IMR-90 (cell line): ENCODE data around the gene TFEB. TPM values are rescaled to one million over a fixed set of nuclear protein-coding genes. Genes with fewer than 3 reads are reported as not detected.

Source experiments
- ATAC-seq: fragments of 200-7000 bp; cut with Tn5 transposase; 2 replicates; pipeline ENCODE4 v1.9.1; 2020; ENCODE audit warnings: low read depth, mild to moderate bottlenecking, moderate library complexity
- BruUV-seq: library from RNA; stranded (reverse); fragments of 400-500 nt; replicated peaks from 2 replicates; lab custom pipeline; 2021; lab: Mats Ljungman, UMichigan
- CTCF ChIA-PET: fragments of 300-600 bp; formaldehyde crosslinking; extraction: SDS; loops from one replicate; lab custom pipeline; 2021; ENCODE audit warnings: antibody characterized with exemption; lab: Yijun Ruan, JAX
- POLR2A ChIA-PET: fragments of 300-600 bp; sonication (Branson Sonifier 250); formaldehyde crosslinking; loops from one replicate; lab custom pipeline; 2022; ENCODE audit warnings: antibody characterized with exemption; ENCODE audit not compliant: unreplicated experiment; lab: Charles Lee
- DNase-seq: peaks from one replicate; pipeline ENCODE4 v3.0.0; 2013
- H2AFZ ChIP-seq: replicated peaks from 2 replicates; pipeline ENCODE3; 2013; ENCODE audit warnings: low read length, mild to moderate bottlenecking; ENCODE audit not compliant: poor library complexity
- H2AK5ac ChIP-seq: 2 replicates; pipeline ENCODE4 v1.6.1; 2013; ENCODE audit warnings: low read depth, low read length, inconsistent platforms
- H2AK9ac ChIP-seq: replicated peaks from 2 replicates; pipeline ENCODE3; 2013; ENCODE audit warnings: mild to moderate bottlenecking, low read depth, low read length, moderate library complexity; ENCODE audit not compliant: poor library complexity
- H2BK120ac ChIP-seq: 2 replicates; pipeline ENCODE4 v1.6.1; 2013; ENCODE audit warnings: low read depth, low read length, inconsistent platforms
- H2BK15ac ChIP-seq: 3 replicates; pipeline ENCODE4 v1.6.1; 2013; ENCODE audit warnings: low read depth, low read length, inconsistent platforms
- H2BK20ac ChIP-seq: 2 replicates; pipeline ENCODE4 v1.6.1; 2013; ENCODE audit warnings: low read depth, mild to moderate bottlenecking, inconsistent platforms, low read length, moderate library complexity
- H2BK5ac ChIP-seq: 2 replicates; pipeline ENCODE4 v1.6.1; 2013; ENCODE audit warnings: mild to moderate bottlenecking, low read depth, low read length, inconsistent platforms; ENCODE audit not compliant: poor library complexity, severe bottlenecking
- H3K14ac ChIP-seq: replicated peaks from 2 replicates; pipeline ENCODE4 v1.6.1; 2013; ENCODE audit warnings: low read depth, low read length, inconsistent platforms
- H3K18ac ChIP-seq: 2 replicates; pipeline ENCODE4 v1.6.1; 2013; ENCODE audit warnings: low read depth, low read length, control low read depth
- H3K23ac ChIP-seq: 2 replicates; pipeline ENCODE4 v1.6.1; 2013; ENCODE audit warnings: low read depth, low read length, inconsistent platforms
- H3K27ac ChIP-seq: 2 replicates; pipeline ENCODE4 v1.5.1; 2013; ENCODE audit warnings: mild to moderate bottlenecking, control low read depth, low read length; ENCODE audit not compliant: insufficient read depth
- H3K27me3 ChIP-seq: 2 replicates; pipeline ENCODE4 v1.6.1; 2013; ENCODE audit warnings: low read length; ENCODE audit not compliant: control insufficient read depth, insufficient read depth
- H3K36me3 ChIP-seq: 2 replicates; pipeline ENCODE4 v1.6.1; 2013; ENCODE audit warnings: low read length, mixed read lengths; ENCODE audit not compliant: control insufficient read depth, insufficient read depth
- H3K4ac ChIP-seq: 2 replicates; pipeline ENCODE4 v1.6.1; 2013; ENCODE audit warnings: low read depth, low read length, inconsistent platforms
- H3K4me1 ChIP-seq: 2 replicates; pipeline ENCODE4 v1.6.1; 2013; ENCODE audit warnings: low read length, mixed read lengths; ENCODE audit not compliant: control insufficient read depth, insufficient read depth
- H3K4me2 ChIP-seq: 2 replicates; pipeline ENCODE4 v1.6.1; 2013; ENCODE audit warnings: low read depth, mild to moderate bottlenecking, control low read depth, low read length, moderate library complexity
- H3K4me3 ChIP-seq: 2 replicates; pipeline ENCODE4 v1.5.1; 2013; ENCODE audit warnings: low read depth, mild to moderate bottlenecking, control low read depth, low read length, moderate library complexity; ENCODE audit not compliant: insufficient read depth
- H3K56ac ChIP-seq: 2 replicates; pipeline ENCODE4 v1.6.1; 2013; ENCODE audit warnings: low read length, inconsistent platforms; ENCODE audit not compliant: insufficient read depth; ENCODE audit errors: extremely low read depth
- H3K79me1 ChIP-seq, 2 experiments: 2 replicates each; pipeline ENCODE4 v1.6.1; 2013; ENCODE audit warnings: low read length in 2 of 2, inconsistent platforms in 1 of 2, low read depth in 1 of 2
- H3K9ac ChIP-seq: 2 replicates; pipeline ENCODE4 v1.6.1; 2013; ENCODE audit warnings: low read depth, low read length, control low read depth
- H3K9me1 ChIP-seq: 2 replicates; pipeline ENCODE4 v1.6.1; 2013; ENCODE audit warnings: low read length, inconsistent platforms; ENCODE audit not compliant: insufficient read depth
- H3K9me3 ChIP-seq: 2 replicates; pipeline ENCODE4 v1.6.1; 2013; ENCODE audit warnings: low read length; ENCODE audit not compliant: control insufficient read depth, insufficient read depth
- H4K20me1 ChIP-seq: 2 replicates; pipeline ENCODE4 v1.6.1; 2013; ENCODE audit warnings: low read length, inconsistent platforms; ENCODE audit not compliant: insufficient read depth
- H4K5ac ChIP-seq: 2 replicates; pipeline ENCODE4 v1.6.1; 2013; ENCODE audit warnings: mild to moderate bottlenecking, low read depth, low read length, control low read depth
- H4K8ac ChIP-seq, 2 experiments: 2 replicates each; pipeline ENCODE4 v1.6.1; 2013; ENCODE audit warnings: low read depth in 2 of 2, low read length in 2 of 2, control low read depth in 1 of 2, inconsistent platforms in 1 of 2
- H4K91ac ChIP-seq: 2 replicates; pipeline ENCODE4 v1.6.1; 2013; ENCODE audit warnings: low read depth, low read length, inconsistent platforms; ENCODE audit not compliant: insufficient read depth
- BHLHE40 ChIP-seq: fragments of 150-350 bp; IDR thresholded peaks from 2 replicates; pipeline ENCODE4 v1.6.1; 2016; ENCODE audit warnings: mild to moderate bottlenecking, low read depth, low read length
- ELK1 ChIP-seq: fragments of 150-350 bp; IDR thresholded peaks from 2 replicates; pipeline ENCODE4 v1.6.1; 2016; ENCODE audit warnings: low read depth, mild to moderate bottlenecking, low read length, moderate library complexity, borderline replicate concordance
- FOS ChIP-seq: fragments of 150-350 bp; IDR thresholded peaks from 2 replicates; pipeline ENCODE4 v1.6.1; 2016; ENCODE audit warnings: low read depth, low read length
- RAD21 ChIP-seq: IDR thresholded peaks from 2 replicates; pipeline ENCODE4 v1.6.1; 2012; ENCODE audit warnings: low read length, improper control_type of control experiment
- RFX5 ChIP-seq: IDR thresholded peaks from 2 replicates; pipeline ENCODE4 v1.8.0; 2012; ENCODE audit warnings: low read depth, mild to moderate bottlenecking, low read length, moderate library complexity
- SMC3 ChIP-seq: fragments of 150-350 bp; IDR thresholded peaks from 2 replicates; pipeline ENCODE4 v1.6.1; 2016; ENCODE audit warnings: low read depth, mild to moderate bottlenecking, antibody characterized with exemption, low read length, moderate library complexity
- WGBS, 2 experiments: methylation state at CpG; one replicate each; pipeline versions ENCODE4 v1.1.5 to v1.1.7; 2013; ENCODE audit warnings: missing lambda C conversion rate in 2 of 2; ENCODE audit not compliant: insufficient read length in 1 of 2; ENCODE audit errors: extremely low coverage in 2 of 2; 5-methylcytosine and 5-hydroxymethylcytosine counted together
- dilution Hi-C: fragments of 300-500 bp; cut with HindIII; formaldehyde crosslinking; loops from one replicate; pipeline ENCODE4 v1.14.3; 2018; ENCODE audit warnings: low sequenced_read_pairs; ENCODE audit not compliant: unreplicated experiment
- in situ Hi-C: fragments of 300-500 bp; cut with MboI; formaldehyde crosslinking; loops from 3 replicates; pipeline ENCODE4 v1.14.3; 2019; ENCODE audit warnings: low sequenced_read_pairs, inconsistent platforms, mixed read lengths
- intact Hi-C: fragments of 100-400 bp; cut with micrococcal nuclease; formaldehyde crosslinking; loops from 2 replicates; pipeline ENCODE4 v1.10.0; 2022
- polyA plus RNA-seq, 3 experiments: library from polyadenylated mRNA; depleted of rRNA; stranded (reverse); fragments of >200 nt; gene quantifications; 2 replicates each; pipeline ENCODE4 v1.2.3, GENCODE V29; 2012; ENCODE audit warnings: low replicate concordance in 1 of 3
- total RNA-seq: library from RNA; depleted of rRNA; stranded (reverse); fragments of >200 nt; gene quantifications from 2 replicates; pipeline ENCODE4 v1.2.3, GENCODE V29; 2012

The TFEB gene
- total and polyA plus RNA-seq, 2 of the 4 experiments (the other 2 are of a cell fraction): 4.5 to 4.9 TPM

- Histone ChIP-seq H2AK5ac (peak overlapping the region; percentile 21; the same call in 1 of the 2 replicates), H3K4me1 (peaks cover 23% of the 10 kb centered on the region), H3K27me3 (no peaks in the 10 kb centered on the region), H3K4me2 (no peak overlapping the region), H2BK120ac (no peak overlapping the region), H3K18ac (no peak overlapping the region), H3K9me1 (peaks cover 11% of the 10 kb centered on the region), H4K91ac (no peak overlapping the region), H2BK15ac (no peak overlapping the region), H2BK5ac (no peak overlapping the region), H3K27ac (no peak overlapping the region), H2BK20ac (no peak overlapping the region), H4K20me1 (peaks cover 8% of the 10 kb centered on the region; the same call in 1 of the 2 replicates), H3K9ac (no peak overlapping the region), H4K5ac (no peak overlapping the region), H3K23ac (no peak overlapping the region), H3K4me3 (no peak overlapping the region), H4K8ac (no peak overlapping the region), H2AK9ac (peak overlapping the region; percentile 65), H3K4ac (no peak overlapping the region), H3K36me3 (no peaks in the 10 kb centered on the region), H3K14ac (no peak overlapping the region), H3K56ac (no peak overlapping the region), H2AFZ (peak overlapping the region; percentile 40), H3K9me3 (no peaks in the 10 kb centered on the region), H3K79me1 (peaks cover 0 to 5% of the 10 kb centered on the region in 2 experiments; a peak in 2 of 4 replicates)
- ChIA-PET POLR2A (no interaction called here), CTCF (interaction anchor here (0.5 to 0.6 kb wide), 2 partner anchors 48 to 54 kb away, joined by 3 to 6 read pairs; no protein-coding TSS in a partner anchor)
- peak; percentile 45 for DNase-seq
- intact Hi-C loops: no loop called here
- TF ChIP-seq RAD21 (no peak), ELK1 (no peak), BHLHE40 (no peak), SMC3 (no peak), RFX5 (no peak), FOS (0 out of 2 replicates have a peak, but pooled peaks have one; percentile 11)
- no CpG with 5 or more reads among the region's 9 CpGs for WGBS, 2 experiments
- dilution Hi-C loops: no loop called here
- in situ Hi-C loops: no loop called here
- no TSS peak for BruUV-seq
- peak; percentile 56 for ATAC-seq
Observed at GRCh38 chr6:41713159-41713649, 22.2 kb downstream of the TFEB start.
